ENCODE measurements around the gene GPRIN1. TPM values are rescaled to one million over a fixed set of nuclear protein-coding genes. Genes with fewer than 3 reads are reported as not detected.

GPRIN1 gene
- total RNA-seq, 4 donors from 2014 or later, result 1.6 to 9.7 (median 3.6) TPM

- intact Hi-C loops (cut with DNase I; ENCODE audit: low total_unique reads) (no loop called here), in situ Hi-C loops (cut with MboI; ENCODE audit: low pct_ligation_motif_present in 1 of 4, low pct_unique_long_range_greater_than_20kb in 1 of 4, low sequenced_read_pairs in 3 of 4) (loop anchor here in 2 of 4 donors (10.0 to 25.0 kb wide), 2 partner anchors 164 to 166 kb away; partner anchors contain the start of gene CLTB (in 2 of the 2))
- Histone ChIP-seq H3K27ac (no peak overlapping the region), H3K4me1 (no peaks in the 10 kb centered on the region), H3K27me3 (no peaks in the 10 kb centered on the region), H3K9me3 (no peaks in the 10 kb centered on the region), H3K36me3 (no peaks in the 10 kb centered on the region), H3K4me3 (no peak overlapping the region)
- DNase-seq, result peak; percentile 80
- TF ChIP-seq POLR2A (IDR thresholded peaks at IDR 0.05) (no peak), CTCF (IDR thresholded peaks at IDR 0.05) (peak; percentile 36 to 78 (median 54)), POLR2AphosphoS5 (IDR thresholded peaks at IDR 0.05) (no peak), EP300 (IDR thresholded peaks at IDR 0.05; ENCODE audit: low read depth) (no peak)
- 35% methylated on average over 15 of the region's 15 CpGs; no CpG with 5 or more reads in 1 of the 2 donors for WGBS, 2 donors (ENCODE audit: low coverage in 1 of 2)
Observed at GRCh38 chr5:176578391-176578808, 31.6 kb downstream of the GPRIN1 start.

GRCh38 chr5:176577312-176578176 lies 32.4 kb downstream of the GPRIN1 start:
- no peak for DNase-seq
- in situ Hi-C loops (cut with MboI; ENCODE audit: low pct_ligation_motif_present in 1 of 4, low pct_unique_long_range_greater_than_20kb in 1 of 4, low sequenced_read_pairs in 3 of 4), result loop anchor here in 2 of 4 donors (10.0 to 25.0 kb wide), 2 partner anchors 163 to 165 kb away; partner anchors contain the start of gene CLTB (in 2 of the 2)
- 80 to 100% methylated on average over 1 to 36 of the region's 36 CpGs for WGBS, 2 donors (ENCODE audit: low coverage in 1 of 2)
- Histone ChIP-seq H3K36me3 (no peaks in the 10 kb centered on the region), H3K9me3 (no peaks in the 10 kb centered on the region), H3K27ac (no peak overlapping the region), H3K4me3 (no peak overlapping the region), H3K4me1 (no peaks in the 10 kb centered on the region), H3K27me3 (no peaks in the 10 kb centered on the region)
- intact Hi-C loops (cut with DNase I; ENCODE audit: low total_unique reads), result no loop called here
- TF ChIP-seq CTCF (IDR thresholded peaks at IDR 0.05) (no peak), EP300 (IDR thresholded peaks at IDR 0.05; ENCODE audit: low read depth) (no peak), POLR2A (IDR thresholded peaks at IDR 0.05) (no peak), POLR2AphosphoS5 (IDR thresholded peaks at IDR 0.05) (no peak)

- TF ChIP-seq POLR2A (IDR thresholded peaks at IDR 0.05), result no peak
- TF ChIP-seq EP300 (IDR thresholded peaks at IDR 0.05; ENCODE audit: low read depth), result no peak
- no peak for TF ChIP-seq CTCF (IDR thresholded peaks at IDR 0.05)
- TF ChIP-seq POLR2AphosphoS5 (IDR thresholded peaks at IDR 0.05), result no peak
- no peak overlapping the region for H3K4me3 ChIP-seq
- in situ Hi-C loops (cut with MboI; ENCODE audit: low pct_ligation_motif_present in 1 of 4, low pct_unique_long_range_greater_than_20kb in 1 of 4, low sequenced_read_pairs in 3 of 4) (loop anchor here in 2 of 4 donors (10.0 to 25.0 kb wide), 2 partner anchors 161 to 163 kb away; partner anchors contain the start of gene CLTB (in 2 of the 2)), intact Hi-C loops (cut with DNase I; ENCODE audit: low total_unique reads) (no loop called here)
- no peak for DNase-seq
- H3K27ac ChIP-seq, result no peak overlapping the region
- WGBS, 2 donors (ENCODE audit: low coverage in 1 of 2), result 74 to 95% methylated on average over 17 to 35 of the region's 37 CpGs
- H3K9me3 ChIP-seq, result no peaks in the 10 kb centered on the region
- no peaks in the 10 kb centered on the region for H3K36me3 ChIP-seq
- no peaks in the 10 kb centered on the region for H3K4me1 ChIP-seq
- no peaks in the 10 kb centered on the region for H3K27me3 ChIP-seq
Observed at GRCh38 chr5:176575488-176576422, 34.2 kb downstream of the GPRIN1 start.

All from transverse colon (tissue), 4 donors.